ENCODE results near the gene ST8SIA4.

The ST8SIA4 gene

DNA sequence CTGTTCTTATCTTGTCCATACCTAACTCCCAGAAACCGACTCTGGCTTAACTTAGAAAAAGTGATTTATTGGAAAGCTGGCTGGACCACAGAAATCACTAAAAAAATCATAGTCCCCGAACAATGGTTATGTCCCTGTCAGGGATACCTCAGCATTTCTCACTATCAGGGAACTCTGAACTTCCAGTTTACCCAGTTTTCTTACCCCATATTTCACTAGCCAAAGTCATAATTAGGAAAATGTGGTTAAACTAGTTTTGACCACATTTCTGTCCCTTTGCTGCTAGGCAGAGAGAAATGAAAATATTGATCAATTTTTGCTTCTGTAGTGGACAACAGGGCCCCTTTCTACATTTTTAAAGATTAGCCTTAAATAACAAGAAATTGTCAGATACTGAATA, 38.2 kb downstream of the ST8SIA4 start:
- no peaks in the 10 kb centered on the region for H3K9me3 ChIP-seq (ENCODE audit: control insufficient read depth, low read length)
- H3K4me3 ChIP-seq (ENCODE audit: low read length): no peak overlapping the region
- no peak for DNase-seq (ENCODE audit: low read depth)
- H3K4me1 ChIP-seq (ENCODE audit: control insufficient read depth, insufficient read depth, low read length): no peaks in the 10 kb centered on the region
- no peak overlapping the region for H3K9ac ChIP-seq (ENCODE audit: low read length)
- H3K36me3 ChIP-seq (ENCODE audit: control insufficient read depth, insufficient read depth, low read length, severe bottlenecking): no peaks in the 10 kb centered on the region
- H3K27me3 ChIP-seq (replicated peaks; ENCODE audit: control insufficient read depth, insufficient read depth, low read length): no peaks in the 10 kb centered on the region

DNA sequence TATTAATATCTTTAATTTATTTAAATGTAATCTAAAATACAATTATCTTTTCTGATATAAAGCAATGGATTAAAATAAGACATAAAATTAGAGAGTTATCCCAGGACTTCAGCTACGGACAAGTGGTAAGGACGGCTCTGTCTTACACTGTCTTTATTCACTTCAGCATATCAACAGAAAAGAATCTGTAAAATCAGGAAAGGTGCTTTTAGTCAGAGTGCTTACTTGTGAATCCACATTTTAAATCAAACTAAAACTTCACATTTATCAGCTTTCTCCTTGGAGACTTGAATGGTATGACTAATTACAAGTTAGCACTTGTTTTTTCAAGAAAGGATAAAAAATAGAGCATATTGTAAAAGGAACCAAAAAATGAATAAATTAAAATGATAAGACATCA, 39.3 kb downstream of the ST8SIA4 start:
- no peaks in the 10 kb centered on the region for H3K27me3 ChIP-seq (replicated peaks; ENCODE audit: control insufficient read depth, insufficient read depth, low read length)
- H3K4me3 ChIP-seq (ENCODE audit: low read length): no peak overlapping the region
- H3K4me1 ChIP-seq (ENCODE audit: control insufficient read depth, insufficient read depth, low read length): no peaks in the 10 kb centered on the region
- DNase-seq (ENCODE audit: low read depth): no peak
- no peaks in the 10 kb centered on the region for H3K9me3 ChIP-seq (ENCODE audit: control insufficient read depth, low read length)
- H3K9ac ChIP-seq (ENCODE audit: low read length): no peak overlapping the region
- no peaks in the 10 kb centered on the region for H3K36me3 ChIP-seq (ENCODE audit: control insufficient read depth, insufficient read depth, low read length, severe bottlenecking)

DNA sequence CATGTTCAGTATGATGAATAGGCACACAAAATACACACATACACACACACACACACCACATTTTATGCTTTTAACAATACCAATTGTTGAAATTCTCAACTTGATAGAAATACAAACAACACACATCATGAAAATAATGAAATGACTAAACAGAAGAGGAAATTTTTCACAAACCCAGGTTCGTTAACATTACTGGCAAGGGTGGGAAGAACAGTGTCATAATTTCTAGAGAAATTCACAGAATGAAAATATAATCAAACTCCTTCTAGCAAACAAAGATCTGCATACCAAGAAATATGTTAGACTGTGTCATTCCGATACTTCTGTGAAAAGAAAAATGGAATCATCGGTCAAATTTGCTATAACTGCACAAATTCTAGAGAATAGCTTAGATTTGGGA, 41.9 kb downstream of the ST8SIA4 start:
- no peak for DNase-seq (ENCODE audit: low read depth)
- H3K4me1 ChIP-seq (ENCODE audit: control insufficient read depth, insufficient read depth, low read length): no peaks in the 10 kb centered on the region
- H3K4me3 ChIP-seq (ENCODE audit: low read length): no peak overlapping the region
- no peaks in the 10 kb centered on the region for H3K36me3 ChIP-seq (ENCODE audit: control insufficient read depth, insufficient read depth, low read length, severe bottlenecking)
- no peaks in the 10 kb centered on the region for H3K9me3 ChIP-seq (ENCODE audit: control insufficient read depth, low read length)
- no peaks in the 10 kb centered on the region for H3K27me3 ChIP-seq (replicated peaks; ENCODE audit: control insufficient read depth, insufficient read depth, low read length)
- H3K9ac ChIP-seq (ENCODE audit: low read length): no peak overlapping the region

DNA sequence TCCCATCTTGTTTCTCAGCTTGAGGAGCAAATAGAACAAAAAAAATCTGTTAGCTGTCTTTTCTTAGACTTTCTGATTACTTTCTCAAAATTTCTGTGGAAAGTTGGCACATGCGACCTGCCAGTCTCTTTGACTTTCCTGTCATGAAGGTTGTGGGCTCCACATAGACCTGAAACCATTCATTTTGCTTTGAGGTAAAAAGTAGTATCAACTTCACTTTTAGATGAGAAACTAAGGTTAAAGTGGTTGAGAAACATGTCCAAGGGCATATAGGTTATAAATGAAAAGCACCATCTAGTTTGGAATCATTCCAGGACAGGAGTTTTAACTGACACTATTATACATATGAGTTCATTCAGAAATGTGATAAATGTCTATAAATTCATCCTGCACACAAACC, 42.7 kb downstream of the ST8SIA4 start:
- Histone ChIP-seq H3K9me3 (ENCODE audit: control insufficient read depth, low read length) (no peaks in the 10 kb centered on the region), H3K27me3 (replicated peaks; ENCODE audit: control insufficient read depth, insufficient read depth, low read length) (no peaks in the 10 kb centered on the region), H3K9ac (ENCODE audit: low read length) (no peak overlapping the region), H3K4me3 (ENCODE audit: low read length) (no peak overlapping the region), H3K36me3 (ENCODE audit: control insufficient read depth, insufficient read depth, low read length, severe bottlenecking) (no peaks in the 10 kb centered on the region), H3K4me1 (ENCODE audit: control insufficient read depth, insufficient read depth, low read length) (no peaks in the 10 kb centered on the region)
- no peak for DNase-seq (ENCODE audit: low read depth)

DNA sequence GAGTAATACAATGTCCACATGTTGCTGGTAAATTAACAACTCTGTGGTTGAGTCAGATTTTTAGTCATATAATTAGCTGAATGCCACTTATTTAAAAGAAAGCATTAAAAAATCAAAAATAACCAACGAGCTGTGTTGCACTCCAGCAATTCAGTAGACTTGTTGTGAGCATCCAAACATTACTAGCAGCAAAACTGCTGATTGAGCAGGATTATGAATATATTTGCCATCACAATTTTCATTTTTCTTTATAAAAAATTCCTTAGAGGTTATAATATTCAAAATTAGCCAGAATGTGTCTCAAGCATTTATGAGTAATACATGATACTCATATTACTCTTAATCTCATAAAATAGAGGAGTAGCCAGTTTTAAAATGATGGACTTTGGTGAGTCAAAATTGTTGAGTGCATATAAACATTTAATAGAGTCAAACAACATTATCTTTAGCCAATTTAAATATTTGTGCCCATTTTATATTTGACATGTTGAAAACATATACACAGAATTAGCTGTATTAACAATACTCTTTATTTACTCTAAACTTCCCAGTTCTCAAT, 44.0 kb downstream of the ST8SIA4 start:
- Histone ChIP-seq H3K9ac (ENCODE audit: low read length) (no peak overlapping the region), H3K36me3 (ENCODE audit: control insufficient read depth, insufficient read depth, low read length, severe bottlenecking) (no peaks in the 10 kb centered on the region), H3K27me3 (replicated peaks; ENCODE audit: control insufficient read depth, insufficient read depth, low read length) (no peaks in the 10 kb centered on the region), H3K4me3 (ENCODE audit: low read length) (no peak overlapping the region), H3K4me1 (ENCODE audit: control insufficient read depth, insufficient read depth, low read length) (no peaks in the 10 kb centered on the region), H3K9me3 (ENCODE audit: control insufficient read depth, low read length) (no peaks in the 10 kb centered on the region)
- no peak for DNase-seq (ENCODE audit: low read depth)

DNA sequence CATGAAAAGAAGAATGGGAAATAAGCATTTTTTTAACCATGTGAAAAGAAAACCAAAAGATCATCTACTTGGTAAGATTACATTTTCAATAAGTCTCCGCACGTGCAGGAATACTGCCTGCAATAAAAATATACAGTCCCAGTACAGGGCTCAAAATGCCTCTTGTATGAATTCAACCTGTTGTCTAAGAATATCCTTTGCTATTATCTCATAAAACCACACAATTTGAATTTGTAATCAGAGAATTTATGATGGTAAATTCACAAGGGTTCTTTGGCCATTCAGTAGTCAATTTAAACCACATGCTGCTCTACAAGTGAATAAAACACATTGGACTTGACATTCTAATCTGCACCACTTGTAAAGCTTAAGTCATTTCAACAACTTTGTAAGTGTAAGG, 46.6 kb downstream of the ST8SIA4 start:
- Histone ChIP-seq H3K36me3 (ENCODE audit: control insufficient read depth, insufficient read depth, low read length, severe bottlenecking) (no peaks in the 10 kb centered on the region), H3K27me3 (replicated peaks; ENCODE audit: control insufficient read depth, insufficient read depth, low read length) (no peaks in the 10 kb centered on the region), H3K9ac (ENCODE audit: low read length) (no peak overlapping the region), H3K4me3 (ENCODE audit: low read length) (no peak overlapping the region), H3K9me3 (ENCODE audit: control insufficient read depth, low read length) (no peaks in the 10 kb centered on the region), H3K4me1 (ENCODE audit: control insufficient read depth, insufficient read depth, low read length) (no peaks in the 10 kb centered on the region)
- no peak for DNase-seq (ENCODE audit: low read depth)

DNA sequence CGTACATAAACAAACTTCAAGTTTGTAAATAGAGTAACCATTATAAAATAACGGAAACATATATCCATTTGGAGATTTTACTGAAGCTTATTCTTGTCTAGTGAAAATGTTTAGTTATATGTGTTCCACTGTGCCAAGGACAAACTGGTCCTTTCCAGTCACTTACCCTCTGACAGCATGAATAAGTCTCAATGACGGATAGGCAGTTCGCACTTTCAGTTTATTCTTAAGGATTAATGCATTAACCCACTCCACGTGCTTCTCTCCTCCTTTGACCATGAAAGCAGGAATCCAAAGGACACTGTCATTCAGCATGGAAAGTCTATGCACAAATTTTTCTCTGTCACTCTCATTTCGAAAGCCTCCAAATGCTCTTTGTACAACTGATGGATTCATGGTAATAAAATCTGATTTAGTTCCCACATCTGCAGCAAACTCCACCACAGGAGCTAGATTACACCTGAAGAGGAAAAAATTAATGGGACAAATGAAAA, 47.1 kb downstream of the ST8SIA4 start:
- Histone ChIP-seq H3K9ac (ENCODE audit: low read length) (no peak overlapping the region), H3K4me3 (ENCODE audit: low read length) (no peak overlapping the region), H3K36me3 (ENCODE audit: control insufficient read depth, insufficient read depth, low read length, severe bottlenecking) (no peaks in the 10 kb centered on the region), H3K4me1 (ENCODE audit: control insufficient read depth, insufficient read depth, low read length) (no peaks in the 10 kb centered on the region), H3K27me3 (replicated peaks; ENCODE audit: control insufficient read depth, insufficient read depth, low read length) (no peaks in the 10 kb centered on the region), H3K9me3 (ENCODE audit: control insufficient read depth, low read length) (no peaks in the 10 kb centered on the region)
- DNase-seq (ENCODE audit: low read depth): no peak

DNA sequence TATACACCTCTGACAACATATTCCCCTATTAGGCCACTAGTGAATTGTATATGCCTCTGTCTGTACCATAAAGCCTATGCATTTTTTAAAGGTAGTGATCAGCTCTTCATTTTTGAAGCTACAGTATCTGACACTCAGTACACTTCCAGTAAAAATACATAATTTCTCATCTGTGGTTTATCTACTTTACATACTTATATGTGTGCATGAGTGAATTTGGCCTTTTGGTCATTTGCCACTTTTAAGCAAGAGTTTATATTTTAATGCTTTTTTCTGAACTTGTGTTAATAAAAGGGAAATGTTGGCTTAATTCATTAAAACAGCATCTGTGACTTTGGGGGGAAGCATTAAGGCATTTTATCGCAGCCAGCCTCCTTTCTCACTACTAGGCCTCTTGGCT, 47.8 kb downstream of the ST8SIA4 start:
- Histone ChIP-seq H3K36me3 (ENCODE audit: control insufficient read depth, insufficient read depth, low read length, severe bottlenecking) (no peaks in the 10 kb centered on the region), H3K4me1 (ENCODE audit: control insufficient read depth, insufficient read depth, low read length) (no peaks in the 10 kb centered on the region), H3K9me3 (ENCODE audit: control insufficient read depth, low read length) (no peaks in the 10 kb centered on the region), H3K4me3 (ENCODE audit: low read length) (no peak overlapping the region), H3K27me3 (replicated peaks; ENCODE audit: control insufficient read depth, insufficient read depth, low read length) (no peaks in the 10 kb centered on the region), H3K9ac (ENCODE audit: low read length) (no peak overlapping the region)
- no peak for DNase-seq (ENCODE audit: low read depth)

DNA sequence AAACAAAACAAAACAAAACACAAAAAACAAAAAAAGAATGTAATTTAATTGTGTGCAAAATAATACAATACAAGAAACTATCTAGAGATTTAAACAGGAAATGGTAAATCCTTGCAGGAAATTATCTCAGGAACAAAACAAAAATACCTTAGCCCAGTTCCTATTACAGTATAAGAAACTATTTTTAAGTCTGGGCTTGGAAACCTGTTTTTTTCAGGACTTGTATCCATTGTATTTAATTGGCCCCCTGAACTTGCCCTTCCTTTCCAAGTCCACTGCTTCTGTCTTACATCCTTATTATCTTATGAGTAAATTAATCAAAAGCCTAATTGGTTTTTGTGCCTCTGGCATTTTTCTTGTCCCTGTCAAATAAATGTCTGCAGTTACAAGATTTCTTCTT, 48.5 kb downstream of the ST8SIA4 start:
- no peak for DNase-seq (ENCODE audit: low read depth)
- Histone ChIP-seq H3K27me3 (replicated peaks; ENCODE audit: control insufficient read depth, insufficient read depth, low read length) (no peaks in the 10 kb centered on the region), H3K9ac (ENCODE audit: low read length) (no peak overlapping the region), H3K9me3 (ENCODE audit: control insufficient read depth, low read length) (no peaks in the 10 kb centered on the region), H3K36me3 (ENCODE audit: control insufficient read depth, insufficient read depth, low read length, severe bottlenecking) (no peaks in the 10 kb centered on the region), H3K4me1 (ENCODE audit: control insufficient read depth, insufficient read depth, low read length) (no peaks in the 10 kb centered on the region), H3K4me3 (ENCODE audit: low read length) (no peak overlapping the region)

DNA sequence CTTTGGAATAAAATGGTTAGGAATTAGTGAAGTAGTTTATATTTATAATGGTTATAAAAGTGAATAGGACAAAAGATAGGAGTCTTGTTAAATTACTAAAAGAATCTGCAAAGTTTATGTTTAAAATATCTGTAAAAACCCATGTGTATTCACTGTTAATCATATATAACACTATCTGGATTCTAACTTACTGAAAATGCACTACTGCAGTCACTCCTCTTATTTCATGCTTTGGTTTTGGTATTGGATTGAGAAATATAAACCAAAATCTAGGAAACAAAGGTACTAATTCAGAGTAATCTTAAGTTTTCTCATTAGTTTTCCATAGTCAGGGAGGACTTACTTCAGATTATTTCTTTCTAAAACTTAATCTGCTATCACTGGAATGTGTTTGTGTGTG, 49.5 kb downstream of the ST8SIA4 start:
- Histone ChIP-seq H3K36me3 (ENCODE audit: control insufficient read depth, insufficient read depth, low read length, severe bottlenecking) (no peaks in the 10 kb centered on the region), H3K9ac (ENCODE audit: low read length) (no peak overlapping the region), H3K27me3 (replicated peaks; ENCODE audit: control insufficient read depth, insufficient read depth, low read length) (no peaks in the 10 kb centered on the region), H3K4me3 (ENCODE audit: low read length) (no peak overlapping the region), H3K9me3 (ENCODE audit: control insufficient read depth, low read length) (no peaks in the 10 kb centered on the region), H3K4me1 (ENCODE audit: control insufficient read depth, insufficient read depth, low read length) (no peaks in the 10 kb centered on the region)
- DNase-seq (ENCODE audit: low read depth): no peak

DNA sequence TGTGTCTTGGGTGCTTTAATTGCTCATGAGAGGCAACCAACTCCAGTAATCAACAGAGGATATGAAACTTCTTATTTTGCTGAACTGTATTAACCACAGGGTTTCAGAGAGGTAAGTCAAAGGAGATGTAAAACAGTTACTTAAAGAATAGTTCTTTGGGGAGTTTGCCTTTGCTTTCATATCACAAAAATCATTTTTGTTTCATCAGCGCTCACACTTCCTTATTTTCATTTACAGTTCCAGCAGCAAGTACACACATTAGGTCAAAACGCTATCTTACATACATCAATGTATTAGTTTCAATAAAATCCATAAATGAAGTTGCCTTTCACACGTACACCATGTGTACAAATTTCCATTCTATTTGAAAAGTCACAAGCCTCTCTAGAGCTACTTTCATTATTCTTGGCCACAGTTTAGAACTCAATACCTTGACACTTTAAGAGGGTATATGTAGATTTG, 50.1 kb downstream of the ST8SIA4 start:
- no peaks in the 10 kb centered on the region for H3K27me3 ChIP-seq (replicated peaks; ENCODE audit: control insufficient read depth, insufficient read depth, low read length)
- H3K4me3 ChIP-seq (ENCODE audit: low read length): no peak overlapping the region
- DNase-seq (ENCODE audit: low read depth): no peak
- no peaks in the 10 kb centered on the region for H3K9me3 ChIP-seq (ENCODE audit: control insufficient read depth, low read length)
- H3K9ac ChIP-seq (ENCODE audit: low read length): no peak overlapping the region
- no peaks in the 10 kb centered on the region for H3K36me3 ChIP-seq (ENCODE audit: control insufficient read depth, insufficient read depth, low read length, severe bottlenecking)
- H3K4me1 ChIP-seq (ENCODE audit: control insufficient read depth, insufficient read depth, low read length): no peaks in the 10 kb centered on the region

DNA sequence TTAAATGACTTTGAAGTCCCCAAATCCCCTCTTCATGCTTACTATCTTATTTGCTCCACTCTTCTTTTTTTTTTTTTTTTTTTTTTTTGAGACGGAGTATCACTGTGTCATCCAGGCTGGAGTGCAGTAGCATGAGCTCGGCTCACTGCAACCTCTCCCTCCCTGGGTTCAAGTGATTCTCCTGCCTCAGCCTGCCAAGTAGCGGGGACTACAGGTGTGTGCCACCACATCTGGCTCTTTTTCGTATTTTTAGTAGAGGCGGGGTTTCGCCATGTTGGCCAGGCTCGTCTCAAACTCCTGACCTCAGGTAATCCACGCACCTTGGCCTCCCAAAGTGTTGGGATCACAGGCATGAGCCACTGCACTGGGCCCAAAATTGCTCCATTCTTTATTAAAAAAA, 51.0 kb downstream of the ST8SIA4 start:
- Histone ChIP-seq H3K9me3 (ENCODE audit: control insufficient read depth, low read length) (no peaks in the 10 kb centered on the region), H3K9ac (ENCODE audit: low read length) (no peak overlapping the region), H3K36me3 (ENCODE audit: control insufficient read depth, insufficient read depth, low read length, severe bottlenecking) (no peaks in the 10 kb centered on the region), H3K27me3 (replicated peaks; ENCODE audit: control insufficient read depth, insufficient read depth, low read length) (no peaks in the 10 kb centered on the region), H3K4me1 (ENCODE audit: control insufficient read depth, insufficient read depth, low read length) (peaks cover 4% of the 10 kb centered on the region), H3K4me3 (ENCODE audit: low read length) (no peak overlapping the region)
- no peak for DNase-seq (ENCODE audit: low read depth)
